Forelimb muscle (tissue), 1 donor: ENCODE results near the gene ST8SIA4. TPM values are rescaled to one million over a fixed set of nuclear protein-coding genes. Genes with fewer than 3 reads are reported as not detected.

Source experiments
- DNase-seq: peaks from one replicate; pipeline ENCODE4 v3.0.0-alpha.2; 2013; ENCODE audit warnings: low read depth
- polyA plus RNA-seq: library from polyadenylated mRNA; unstranded; fragments of 120-200 nt; gene quantifications from one replicate; pipeline ENCODE4 v1.2.1, GENCODE V29; 2013; ENCODE audit not compliant: insufficient read length

The ST8SIA4 gene
- polyA plus RNA-seq, 1 donor = 4.6 TPM

GRCh38 chr5:100867039-100867562, 36.0 kb downstream of the ST8SIA4 start:
- no peak for DNase-seq

GRCh38 chr5:100864931-100865330, 38.2 kb downstream of the ST8SIA4 start:
- DNase-seq = no peak

- no peak for DNase-seq
Measured at GRCh38 chr5:100863739-100864138, 39.3 kb downstream of the ST8SIA4 start.

GRCh38 chr5:100861148-100861547, 41.9 kb downstream of the ST8SIA4 start:
- no peak for DNase-seq

GRCh38 chr5:100860407-100860806, 42.7 kb downstream of the ST8SIA4 start:
- no peak for DNase-seq

- no peak for DNase-seq
Measured at GRCh38 chr5:100858987-100859545, 44.0 kb downstream of the ST8SIA4 start.

GRCh38 chr5:100856462-100856861, 46.6 kb downstream of the ST8SIA4 start:
- DNase-seq = no peak

GRCh38 chr5:100855937-100856430, 47.1 kb downstream of the ST8SIA4 start:
- no peak for DNase-seq

- DNase-seq = no peak
Measured at GRCh38 chr5:100855295-100855694, 47.8 kb downstream of the ST8SIA4 start.

GRCh38 chr5:100854591-100854990, 48.5 kb downstream of the ST8SIA4 start:
- no peak for DNase-seq

- no peak for DNase-seq
Measured at GRCh38 chr5:100853582-100853981, 49.5 kb downstream of the ST8SIA4 start.

- DNase-seq = no peak
Measured at GRCh38 chr5:100852988-100853449, 50.1 kb downstream of the ST8SIA4 start.

- DNase-seq = no peak
Measured at GRCh38 chr5:100852051-100852450, 51.0 kb downstream of the ST8SIA4 start.

- DNase-seq = no peak
Measured at GRCh38 chr5:100846772-100847171, 56.3 kb downstream of the ST8SIA4 start.

GRCh38 chr5:100842080-100842479, 61.0 kb downstream of the ST8SIA4 start:
- DNase-seq = no peak

- no peak for DNase-seq
Measured at GRCh38 chr5:100841358-100842076, 61.6 kb downstream of the ST8SIA4 start.

- no peak for DNase-seq
Measured at GRCh38 chr5:100840789-100841188, 62.3 kb downstream of the ST8SIA4 start.

- no peak for DNase-seq
Measured at GRCh38 chr5:100840370-100840769, 62.7 kb downstream of the ST8SIA4 start.

- no peak for DNase-seq
Measured at GRCh38 chr5:100838048-100838473, 65.0 kb downstream of the ST8SIA4 start.

GRCh38 chr5:100834519-100834918, 68.6 kb downstream of the ST8SIA4 start:
- DNase-seq = no peak

GRCh38 chr5:100832252-100833230, 70.5 kb downstream of the ST8SIA4 start:
- DNase-seq = no peak

GRCh38 chr5:100828898-100829356, 74.2 kb downstream of the ST8SIA4 start:
- no peak for DNase-seq
